Endothelial cell of umbilical vein (primary cell): Measurements from ENCODE around the gene NEMP1.
"Not testable (repeated sequence)": the region's sequence is repeated elsewhere in the genome, so short reads cannot be mapped to it uniquely, and the experiment has no call there.

Experiments used
- EZH2 ChIP-seq: IDR thresholded peaks from 2 replicates; pipeline ENCODE4 v1.6.1; 2012; ENCODE audit warnings: borderline replicate concordance, low read depth, mild to moderate bottlenecking, moderate library complexity, low read length, inconsistent platforms; ENCODE audit not compliant: severe bottlenecking
- FOS ChIP-seq: IDR thresholded peaks from 2 replicates; pipeline ENCODE4 v1.6.1; 2011; ENCODE audit warnings: mild to moderate bottlenecking, low read length, moderate library complexity, borderline replicate concordance; ENCODE audit not compliant: insufficient read depth
- JUN ChIP-seq: IDR thresholded peaks from 2 replicates; pipeline ENCODE4 v1.6.1; 2011; ENCODE audit warnings: borderline replicate concordance, low read depth; ENCODE audit not compliant: insufficient read length, insufficient read depth
- MYC ChIP-seq: IDR thresholded peaks from one replicate; pipeline ENCODE4 v1.6.1; 2011; ENCODE audit warnings: mild to moderate bottlenecking, low read depth, low read length
- POLR2A ChIP-seq: IDR thresholded peaks from 2 replicates; pipeline ENCODE4 v1.6.1; 2012; ENCODE audit warnings: low read depth, mild to moderate bottlenecking, control low read depth, low read length
- POLR2AphosphoS5 ChIP-seq: IDR thresholded peaks from 2 replicates; pipeline ENCODE4 v1.6.1; 2012; ENCODE audit warnings: low read depth, mild to moderate bottlenecking, control low read depth, low read length, moderate library complexity; ENCODE audit not compliant: insufficient read depth
- TF ChIP-seq, protein P1 (sequence below), 2 donors: IDR thresholded peaks; 1 replicate in 1 of 2; 2 replicates in 1 of 2; pipeline ENCODE4 v1.5.1; 2011; ENCODE audit warnings: low read length in 2 of 2, mild to moderate bottlenecking in 2 of 2, moderate library complexity in 2 of 2, control low read depth in 1 of 2, inconsistent platforms in 1 of 2, low read depth in 1 of 2; ENCODE audit not compliant: insufficient read depth in 1 of 2; ENCODE audit errors: extremely low read depth in 1 of 2
- TF ChIP-seq, protein P2 (sequence below): IDR thresholded peaks from 2 replicates; pipeline ENCODE4 v1.6.1; 2011; ENCODE audit not compliant: insufficient read depth, insufficient read length

DNA sequence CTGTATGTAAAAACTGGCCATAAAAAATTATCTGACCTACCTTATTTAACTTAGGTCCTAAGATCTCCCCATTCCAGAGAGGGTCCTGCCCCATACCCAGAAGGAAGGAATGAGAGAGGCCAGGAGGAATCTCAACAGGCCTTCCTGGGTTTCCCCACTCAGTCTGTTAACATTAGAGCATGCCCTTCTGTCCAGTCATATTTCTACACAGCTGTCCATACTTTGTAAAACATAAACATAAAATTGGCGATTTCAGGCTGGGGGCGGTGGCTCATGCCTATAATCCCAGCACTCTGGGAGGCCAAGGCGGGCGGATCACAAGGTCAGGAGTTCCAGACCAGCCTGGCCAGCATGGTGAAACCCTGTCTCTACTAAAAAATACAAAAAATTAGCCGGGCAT is 56.3 kb downstream of the NEMP1 start:
- not testable (repeated sequence) for TF ChIP-seq POLR2A, POLR2AphosphoS5, FOS, EZH2, MYC, JUN
- TF ChIP-seq, protein P1, sequence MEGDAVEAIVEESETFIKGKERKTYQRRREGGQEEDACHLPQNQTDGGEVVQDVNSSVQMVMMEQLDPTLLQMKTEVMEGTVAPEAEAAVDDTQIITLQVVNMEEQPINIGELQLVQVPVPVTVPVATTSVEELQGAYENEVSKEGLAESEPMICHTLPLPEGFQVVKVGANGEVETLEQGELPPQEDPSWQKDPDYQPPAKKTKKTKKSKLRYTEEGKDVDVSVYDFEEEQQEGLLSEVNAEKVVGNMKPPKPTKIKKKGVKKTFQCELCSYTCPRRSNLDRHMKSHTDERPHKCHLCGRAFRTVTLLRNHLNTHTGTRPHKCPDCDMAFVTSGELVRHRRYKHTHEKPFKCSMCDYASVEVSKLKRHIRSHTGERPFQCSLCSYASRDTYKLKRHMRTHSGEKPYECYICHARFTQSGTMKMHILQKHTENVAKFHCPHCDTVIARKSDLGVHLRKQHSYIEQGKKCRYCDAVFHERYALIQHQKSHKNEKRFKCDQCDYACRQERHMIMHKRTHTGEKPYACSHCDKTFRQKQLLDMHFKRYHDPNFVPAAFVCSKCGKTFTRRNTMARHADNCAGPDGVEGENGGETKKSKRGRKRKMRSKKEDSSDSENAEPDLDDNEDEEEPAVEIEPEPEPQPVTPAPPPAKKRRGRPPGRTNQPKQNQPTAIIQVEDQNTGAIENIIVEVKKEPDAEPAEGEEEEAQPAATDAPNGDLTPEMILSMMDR (IDR thresholded peaks at IDR 0.05; ENCODE audit: extremely low read depth in 1 of 2, insufficient read depth in 1 of 2, low read depth in 1 of 2, low read length in 2 of 2): not testable (repeated sequence)
- TF ChIP-seq, protein P2, sequence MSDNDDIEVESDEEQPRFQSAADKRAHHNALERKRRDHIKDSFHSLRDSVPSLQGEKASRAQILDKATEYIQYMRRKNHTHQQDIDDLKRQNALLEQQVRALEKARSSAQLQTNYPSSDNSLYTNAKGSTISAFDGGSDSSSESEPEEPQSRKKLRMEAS: not testable (repeated sequence)
